DND-41 (cell line): ENCODE data around the gene FGF1.

Experiments
- ATAC-seq: fragments of 200-7000 bp; cut with Tn5 transposase; 3 replicates; pipeline ENCODE4 v1.9.1; 2021; ENCODE audit warnings: low read depth; ENCODE audit not compliant: insufficient read depth
- DNase-seq: peaks from one replicate; pipeline ENCODE4 v3.0.0-alpha.2; 2020
- H2AFZ ChIP-seq: 2 replicates; pipeline ENCODE4 v1.6.0; 2012; ENCODE audit warnings: low read depth, low read length
- H3K27ac ChIP-seq: 2 replicates; pipeline ENCODE4 v1.5.1; 2012; ENCODE audit warnings: low read length, inconsistent platforms
- H3K27me3 ChIP-seq: fragments of 200-600 bp; sonication (generic); 2 replicates; pipeline ENCODE4 v1.6.0; 2012; ENCODE audit warnings: low read length, mild to moderate bottlenecking, inconsistent platforms; ENCODE audit not compliant: insufficient read depth, poor library complexity
- H3K36me3 ChIP-seq: 2 replicates; pipeline ENCODE4 v1.5.1; 2012; ENCODE audit warnings: low read length, inconsistent platforms; ENCODE audit not compliant: insufficient read depth
- H3K4me1 ChIP-seq: 2 replicates; pipeline ENCODE4 v1.5.1; 2012; ENCODE audit warnings: mild to moderate bottlenecking, low read length; ENCODE audit not compliant: insufficient read depth
- H3K4me2 ChIP-seq: 2 replicates; pipeline ENCODE4 v1.6.0; 2012; ENCODE audit warnings: mild to moderate bottlenecking, moderate library complexity, low read length, inconsistent platforms; ENCODE audit not compliant: insufficient read depth
- H3K4me3 ChIP-seq, 2 experiments: fragments of 200-600 bp in 1 of 2; shearing (Covaris generic) in 1 of 2; 2 replicates each; pipeline ENCODE4 v1.5.1; 2012 to 2016; ENCODE audit warnings: inconsistent platforms in 2 of 2, low read length in 2 of 2, mild to moderate bottlenecking in 2 of 2, low read depth in 1 of 2, moderate library complexity in 1 of 2
- H3K79me2 ChIP-seq: 2 replicates; pipeline ENCODE4 v1.6.0; 2012; ENCODE audit warnings: low read length, inconsistent platforms; ENCODE audit not compliant: insufficient read depth
- H3K9ac ChIP-seq: 2 replicates; pipeline ENCODE4 v1.6.0; 2012; ENCODE audit warnings: low read depth, mild to moderate bottlenecking, inconsistent platforms, low read length, moderate library complexity
- H3K9me3 ChIP-seq: 2 replicates; pipeline ENCODE4 v1.5.1; 2012; ENCODE audit warnings: low read length, moderate library complexity, mild to moderate bottlenecking, inconsistent platforms; ENCODE audit not compliant: insufficient read depth, severe bottlenecking
- H4K20me1 ChIP-seq: 2 replicates; pipeline ENCODE4 v1.6.0; 2012; ENCODE audit warnings: low read length; ENCODE audit not compliant: insufficient read depth
- EZH2 ChIP-seq: IDR thresholded peaks from 3 replicates; pipeline ENCODE4 v1.6.1; 2012; ENCODE audit warnings: borderline replicate concordance, low read depth, mild to moderate bottlenecking, moderate library complexity, low read length, inconsistent platforms; ENCODE audit not compliant: severe bottlenecking
- TF ChIP-seq, protein P1 (sequence below): IDR thresholded peaks from 2 replicates; pipeline ENCODE4 v1.5.1; 2012; ENCODE audit warnings: borderline replicate concordance, low read length, moderate library complexity, mild to moderate bottlenecking; ENCODE audit not compliant: poor library complexity, severe bottlenecking; ENCODE audit errors: extremely low read depth

The FGF1 gene

DNA sequence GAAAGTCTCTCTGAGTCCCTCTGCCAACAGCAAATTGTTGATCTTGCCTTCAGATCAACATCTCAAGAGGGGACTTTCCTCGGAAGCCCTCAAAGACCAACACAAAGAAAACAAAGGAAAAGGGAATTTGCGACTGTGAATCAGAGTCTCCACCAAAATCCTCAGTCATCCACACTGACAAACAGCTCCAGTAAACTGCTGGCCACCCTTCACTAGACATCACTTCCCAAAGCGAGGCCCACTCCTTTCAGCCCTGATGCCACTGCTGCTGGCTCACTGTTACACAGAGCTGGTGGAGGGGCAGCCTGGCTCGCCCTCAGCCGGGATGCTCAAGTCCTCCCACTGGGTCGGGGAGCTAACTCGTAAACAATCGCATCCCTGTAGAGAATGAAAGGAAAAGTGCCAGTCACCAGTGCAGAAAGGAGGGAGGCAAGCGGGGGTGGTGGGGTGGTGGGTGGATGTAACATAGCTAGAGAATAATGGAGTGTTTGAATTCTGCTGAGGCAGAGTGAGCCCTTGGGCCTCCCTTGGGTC, 1.3 kb downstream of the FGF1 start:
- no peak overlapping the region for H3K4me3 ChIP-seq
- no peak for TF ChIP-seq EZH2
- TF ChIP-seq, protein P1, sequence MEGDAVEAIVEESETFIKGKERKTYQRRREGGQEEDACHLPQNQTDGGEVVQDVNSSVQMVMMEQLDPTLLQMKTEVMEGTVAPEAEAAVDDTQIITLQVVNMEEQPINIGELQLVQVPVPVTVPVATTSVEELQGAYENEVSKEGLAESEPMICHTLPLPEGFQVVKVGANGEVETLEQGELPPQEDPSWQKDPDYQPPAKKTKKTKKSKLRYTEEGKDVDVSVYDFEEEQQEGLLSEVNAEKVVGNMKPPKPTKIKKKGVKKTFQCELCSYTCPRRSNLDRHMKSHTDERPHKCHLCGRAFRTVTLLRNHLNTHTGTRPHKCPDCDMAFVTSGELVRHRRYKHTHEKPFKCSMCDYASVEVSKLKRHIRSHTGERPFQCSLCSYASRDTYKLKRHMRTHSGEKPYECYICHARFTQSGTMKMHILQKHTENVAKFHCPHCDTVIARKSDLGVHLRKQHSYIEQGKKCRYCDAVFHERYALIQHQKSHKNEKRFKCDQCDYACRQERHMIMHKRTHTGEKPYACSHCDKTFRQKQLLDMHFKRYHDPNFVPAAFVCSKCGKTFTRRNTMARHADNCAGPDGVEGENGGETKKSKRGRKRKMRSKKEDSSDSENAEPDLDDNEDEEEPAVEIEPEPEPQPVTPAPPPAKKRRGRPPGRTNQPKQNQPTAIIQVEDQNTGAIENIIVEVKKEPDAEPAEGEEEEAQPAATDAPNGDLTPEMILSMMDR: no peak
- H3K27ac ChIP-seq: no peak overlapping the region
- no peaks in the 10 kb centered on the region for H3K4me1 ChIP-seq
- H3K27me3 ChIP-seq: peaks cover 9% of the 10 kb centered on the region
- no peaks in the 10 kb centered on the region for H4K20me1 ChIP-seq
- no peak for DNase-seq
- no peak overlapping the region for H3K9ac ChIP-seq
- ATAC-seq: no peak
- H2AFZ ChIP-seq: no peak overlapping the region
- no peaks in the 10 kb centered on the region for H3K9me3 ChIP-seq
- no peaks in the 10 kb centered on the region for H3K79me2 ChIP-seq
- no peak overlapping the region for H3K4me2 ChIP-seq
- no peaks in the 10 kb centered on the region for H3K36me3 ChIP-seq

DNA sequence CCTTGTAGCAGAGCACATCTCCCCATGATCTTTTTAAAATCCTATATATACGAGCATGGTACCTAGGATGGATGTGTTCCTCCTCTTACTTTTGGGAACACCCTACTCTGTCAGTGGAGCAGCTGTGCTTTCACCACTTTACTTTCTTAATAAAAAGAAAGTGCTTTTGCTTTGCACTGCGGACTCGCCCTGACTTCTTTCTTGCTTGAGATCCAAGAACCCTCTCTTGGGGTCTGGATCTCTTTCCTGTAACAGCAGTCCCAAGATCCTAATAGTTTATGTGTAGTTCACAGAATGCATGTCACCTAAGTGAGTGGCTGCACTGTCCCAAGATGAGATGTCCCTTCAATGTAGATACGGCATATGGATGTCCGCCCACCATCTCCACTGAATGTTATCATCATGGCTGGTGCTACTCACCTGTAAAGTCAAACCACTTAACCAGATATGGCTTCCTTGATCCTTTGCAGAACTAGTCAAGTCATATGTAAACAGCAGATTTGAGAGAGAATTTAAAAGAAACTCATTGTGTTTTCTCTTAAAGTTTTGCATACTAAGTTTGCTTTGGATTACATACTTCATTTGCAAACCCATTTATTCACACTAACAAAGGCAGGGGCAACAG, 1.9 kb downstream of the FGF1 start:
- Histone ChIP-seq H4K20me1 (no peaks in the 10 kb centered on the region), H3K4me1 (no peaks in the 10 kb centered on the region), H3K9me3 (no peaks in the 10 kb centered on the region), H3K27ac (no peak overlapping the region), H3K36me3 (no peaks in the 10 kb centered on the region), H3K79me2 (no peaks in the 10 kb centered on the region), H3K9ac (no peak overlapping the region), H3K4me3 (no peak overlapping the region), H2AFZ (no peak overlapping the region), H3K27me3 (peaks cover 9% of the 10 kb centered on the region), H3K4me2 (no peak overlapping the region)
- DNase-seq (no peak), ATAC-seq (no peak)
- no peak for TF ChIP-seq EZH2
- TF ChIP-seq, protein P1: no peak

DNA sequence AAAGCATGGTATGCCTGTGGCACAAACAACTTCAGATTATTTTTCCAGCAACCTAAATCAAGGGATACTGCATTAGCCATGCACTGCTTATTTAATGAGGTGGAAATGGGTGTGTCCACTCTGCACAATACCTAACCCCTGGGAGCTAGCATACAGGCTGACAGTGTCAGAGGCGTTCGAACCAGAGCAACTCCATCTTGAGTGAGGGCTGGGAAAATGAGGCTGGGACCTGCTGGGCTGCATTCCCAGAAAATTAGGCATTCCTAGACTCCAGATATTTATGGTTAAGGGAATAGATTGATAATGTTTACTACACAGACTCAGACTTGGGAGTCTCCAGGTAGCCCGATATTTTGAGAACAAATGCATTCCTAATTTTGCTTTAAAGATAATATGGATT, 2.8 kb downstream of the FGF1 start:
- H3K9me3 ChIP-seq: no peaks in the 10 kb centered on the region
- no peaks in the 10 kb centered on the region for H3K4me1 ChIP-seq
- no peak for ATAC-seq
- TF ChIP-seq, protein P1: no peak
- H4K20me1 ChIP-seq: no peaks in the 10 kb centered on the region
- H3K79me2 ChIP-seq: no peaks in the 10 kb centered on the region
- H3K36me3 ChIP-seq: no peaks in the 10 kb centered on the region
- H2AFZ ChIP-seq: no peak overlapping the region
- H3K9ac ChIP-seq: no peak overlapping the region
- H3K27ac ChIP-seq: no peak overlapping the region
- no peak overlapping the region for H3K4me3 ChIP-seq
- no peak overlapping the region for H3K4me2 ChIP-seq
- H3K27me3 ChIP-seq: peaks cover 3% of the 10 kb centered on the region
- DNase-seq: no peak
